Uterus (tissue), 2 donors: Measurements from ENCODE around the gene ACOT6.

Experiments
- CTCF ChIP-seq, 4 experiments: fragments of 200-600 bp in 2 of 4; fragments of 450-650 bp in 2 of 4; sonication (generic) in 2 of 4; IDR thresholded peaks; one replicate each; pipeline ENCODE4 v1.5.1; 2016 to 2019; ENCODE audit warnings: antibody characterized with exemption in 4 of 4, mild to moderate bottlenecking in 2 of 4, moderate library complexity in 1 of 4
- POLR2A ChIP-seq, 2 donors: fragments of 450-650 bp; IDR thresholded peaks; one replicate each; pipeline ENCODE4 v1.6.1; 2016; ENCODE audit warnings: antibody characterized with exemption in 2 of 2, mild to moderate bottlenecking in 1 of 2, moderate library complexity in 1 of 2

- TF ChIP-seq CTCF (IDR thresholded peaks at IDR 0.05) (no peak), POLR2A (IDR thresholded peaks at IDR 0.05) (no peak)
Measured at GRCh38 chr14:73599499-73599898, 12.8 kb upstream of the ACOT6 start.
